Measurements from ENCODE around the gene CHMP3. TPM values are rescaled to one million over a fixed set of nuclear protein-coding genes. Genes with fewer than 3 reads are reported as not detected.
A peak's percentile ranks its signal among the peaks of the same experiment; 100 is the strongest.

CHMP3 gene
- total RNA-seq, 4 donors from 2014 or later, result 64.0 to 99.1 (median 71.5) TPM

- TF ChIP-seq POLR2A (IDR thresholded peaks at IDR 0.05) (no peak), CTCF (IDR thresholded peaks at IDR 0.05 in 4 of 5, conservative IDR thresholded peaks at IDR 0.05 in 1 of 5) (no peak)
- no peak overlapping the region for H3K27ac ChIP-seq
- ATAC-seq, result peak in 1 of 2 donors; percentile 49
These were observed 21.1 kb upstream of the CHMP3 start for GRCh38 chr2:86584151-86584913.

GRCh38 chr2:86580560-86580959 is 17.3 kb upstream of the CHMP3 start:
- no peaks in the 10 kb centered on the region for H3K36me3 ChIP-seq
- TF ChIP-seq CTCF (IDR thresholded peaks at IDR 0.05 in 4 of 5, conservative IDR thresholded peaks at IDR 0.05 in 1 of 5) (no peak), POLR2A (IDR thresholded peaks at IDR 0.05) (no peak)

More at GRCh38 chr2:86584151-86584913, 21.1 kb upstream of the CHMP3 start:
- DNase-seq, result no peak
- in situ Hi-C loops (cut with MboI; ENCODE audit: low sequenced_read_pairs in 4 of 4) (no loop called here), intact Hi-C loops (cut with DNase I; ENCODE audit: low total_unique reads) (no loop called here)
- peaks cover 0 to 7% of the 10 kb centered on the region in 2 donors for H3K4me1 ChIP-seq
- no peaks in the 10 kb centered on the region for H3K36me3 ChIP-seq
- H3K4me3 ChIP-seq, result no peak overlapping the region
- H3K27me3 ChIP-seq, result no peaks in the 10 kb centered on the region
- H3K9me3 ChIP-seq, result no peaks in the 10 kb centered on the region

GRCh38 chr2:86577817-86578456 is 14.7 kb upstream of the CHMP3 start:
- in situ Hi-C loops (cut with MboI; ENCODE audit: low sequenced_read_pairs in 4 of 4), result no loop called here

More at GRCh38 chr2:86580560-86580959, 17.3 kb upstream of the CHMP3 start:
- in situ Hi-C loops (cut with MboI; ENCODE audit: low sequenced_read_pairs in 4 of 4), result no loop called here
- intact Hi-C loops (cut with DNase I; ENCODE audit: low total_unique reads), result no loop called here
- ATAC-seq, result no peak
- Histone ChIP-seq H3K4me3 (no peak overlapping the region), H3K9me3 (no peaks in the 10 kb centered on the region), H3K27me3 (no peaks in the 10 kb centered on the region), H3K4me1 (peaks cover 0 to 7% of the 10 kb centered on the region in 2 donors), H3K27ac (no peak overlapping the region)
- DNase-seq, result no peak

DNA sequence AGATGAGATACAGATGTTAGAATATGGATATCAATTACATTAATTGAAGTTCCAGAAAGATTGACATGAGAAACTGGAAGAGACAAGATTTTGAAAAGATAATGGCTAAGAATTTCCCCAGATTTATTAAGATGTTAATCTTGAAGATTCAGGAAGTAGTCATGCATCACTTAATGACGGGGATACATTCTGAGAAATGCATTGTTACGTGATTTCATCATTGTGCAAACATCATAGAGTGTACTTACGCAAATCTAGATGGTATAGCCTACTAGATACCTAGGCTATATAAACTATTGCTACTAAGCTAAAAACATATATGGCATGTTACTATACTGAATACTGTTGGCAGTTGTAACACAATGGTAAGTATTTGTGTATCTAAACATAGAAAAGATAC is 6.8 kb upstream of the CHMP3 start:
- TF ChIP-seq POLR2A (IDR thresholded peaks at IDR 0.05) (no peak), CTCF (IDR thresholded peaks at IDR 0.05 in 4 of 5, conservative IDR thresholded peaks at IDR 0.05 in 1 of 5) (no peak)
- H3K4me1 ChIP-seq, result no peaks in the 10 kb centered on the region
- H3K4me3 ChIP-seq, result no peak overlapping the region
- no peaks in the 10 kb centered on the region for H3K9me3 ChIP-seq
- H3K27ac ChIP-seq, result no peak overlapping the region
- in situ Hi-C loops (cut with MboI; ENCODE audit: low sequenced_read_pairs in 4 of 4) (loop anchor here in 1 of 4 donors (25.0 kb wide), 1 partner anchor 358 kb away; no protein-coding TSS in a partner anchor), intact Hi-C loops (cut with DNase I; ENCODE audit: low total_unique reads) (no loop called here)
- H3K27me3 ChIP-seq, result no peaks in the 10 kb centered on the region
- H3K36me3 ChIP-seq, result no peaks in the 10 kb centered on the region
- ATAC-seq (no peak), DNase-seq (no peak)

More at GRCh38 chr2:86577817-86578456, 14.7 kb upstream of the CHMP3 start:
- DNase-seq, result no peak
- no peak for TF ChIP-seq CTCF (IDR thresholded peaks at IDR 0.05 in 4 of 5, conservative IDR thresholded peaks at IDR 0.05 in 1 of 5)
- TF ChIP-seq POLR2A (IDR thresholded peaks at IDR 0.05), result no peak
- no peak for ATAC-seq
- H3K4me1 ChIP-seq, result no peaks in the 10 kb centered on the region
- no peak overlapping the region for H3K4me3 ChIP-seq
- no peaks in the 10 kb centered on the region for H3K9me3 ChIP-seq
- no peaks in the 10 kb centered on the region for H3K27me3 ChIP-seq
- H3K36me3 ChIP-seq, result no peaks in the 10 kb centered on the region
- intact Hi-C loops (cut with DNase I; ENCODE audit: low total_unique reads), result no loop called here
- H3K27ac ChIP-seq, result no peak overlapping the region

All from gastrocnemius medialis (tissue), 4 donors.